ENCODE data around the gene STK38L. TPM values are rescaled to one million over a fixed set of nuclear protein-coding genes. Genes with fewer than 3 reads are reported as not detected.

Gene STK38L
- total and polyA plus RNA-seq, 12 donors = 10.2 to 298 (median 21.0) TPM

DNA sequence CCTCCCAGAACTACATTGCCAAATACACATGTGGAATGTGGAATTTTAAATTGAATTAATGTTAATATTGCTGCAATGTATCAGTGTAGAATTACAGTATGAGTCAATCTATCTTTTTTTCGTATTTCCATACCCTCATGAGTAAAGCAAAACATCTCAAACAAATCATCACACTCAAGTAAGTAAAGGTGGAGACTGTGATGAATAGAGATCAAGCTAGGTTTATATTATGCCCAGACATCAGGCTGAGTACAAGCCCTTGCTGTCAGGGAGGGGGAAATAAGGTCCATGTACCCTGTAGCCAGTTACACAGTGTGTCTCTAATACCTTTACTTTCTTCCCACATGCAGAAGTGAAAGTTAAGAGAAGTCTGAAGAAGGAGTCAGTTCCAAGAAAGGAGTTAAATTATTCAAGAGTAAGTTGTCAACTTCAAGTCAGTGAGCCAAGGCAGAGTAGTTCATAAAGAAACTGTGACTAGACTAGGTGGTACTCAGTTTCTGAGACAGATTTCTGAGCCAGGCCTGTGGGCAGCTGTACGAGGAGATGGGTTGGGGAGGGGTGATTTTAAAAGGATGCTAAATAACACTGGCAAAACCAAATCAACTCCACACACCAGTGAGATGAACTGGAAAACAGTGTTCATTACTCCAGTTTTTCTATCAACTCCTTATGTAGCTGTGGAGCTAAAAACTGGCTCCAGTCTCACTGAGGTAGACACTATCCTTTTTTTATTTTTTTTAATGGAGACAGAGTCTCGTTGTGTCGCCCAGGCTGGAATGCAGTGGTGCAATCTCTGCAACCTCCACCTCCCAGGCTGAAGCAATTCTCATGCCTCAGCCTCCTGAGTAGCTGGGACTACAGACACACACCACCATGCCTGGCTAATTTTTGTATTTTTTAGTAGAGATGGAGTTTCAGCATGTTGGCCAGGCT is 23.8 kb upstream of the STK38L start:
- TF ChIP-seq POLR2A (IDR thresholded peaks at IDR 0.05) = no peak
- TF ChIP-seq, protein P1, sequence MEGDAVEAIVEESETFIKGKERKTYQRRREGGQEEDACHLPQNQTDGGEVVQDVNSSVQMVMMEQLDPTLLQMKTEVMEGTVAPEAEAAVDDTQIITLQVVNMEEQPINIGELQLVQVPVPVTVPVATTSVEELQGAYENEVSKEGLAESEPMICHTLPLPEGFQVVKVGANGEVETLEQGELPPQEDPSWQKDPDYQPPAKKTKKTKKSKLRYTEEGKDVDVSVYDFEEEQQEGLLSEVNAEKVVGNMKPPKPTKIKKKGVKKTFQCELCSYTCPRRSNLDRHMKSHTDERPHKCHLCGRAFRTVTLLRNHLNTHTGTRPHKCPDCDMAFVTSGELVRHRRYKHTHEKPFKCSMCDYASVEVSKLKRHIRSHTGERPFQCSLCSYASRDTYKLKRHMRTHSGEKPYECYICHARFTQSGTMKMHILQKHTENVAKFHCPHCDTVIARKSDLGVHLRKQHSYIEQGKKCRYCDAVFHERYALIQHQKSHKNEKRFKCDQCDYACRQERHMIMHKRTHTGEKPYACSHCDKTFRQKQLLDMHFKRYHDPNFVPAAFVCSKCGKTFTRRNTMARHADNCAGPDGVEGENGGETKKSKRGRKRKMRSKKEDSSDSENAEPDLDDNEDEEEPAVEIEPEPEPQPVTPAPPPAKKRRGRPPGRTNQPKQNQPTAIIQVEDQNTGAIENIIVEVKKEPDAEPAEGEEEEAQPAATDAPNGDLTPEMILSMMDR (IDR thresholded peaks at IDR 0.05) = no peak
- H3K27ac ChIP-seq = no peak overlapping the region
- 70 to 88% (median 79%) methylated on average over 4 of the region's 4 CpGs for WGBS, 4 donors
- H3K9me3 ChIP-seq (replicated peaks in 1 of 3) = no peaks in the 10 kb centered on the region
- no peaks in the 10 kb centered on the region for H3K4me1 ChIP-seq (replicated peaks in 1 of 2)
- H3K36me3 ChIP-seq (replicated peaks in 1 of 2) = no peaks in the 10 kb centered on the region
- no peak overlapping the region for H3K4me3 ChIP-seq
- DNase-seq = no peak
- intact Hi-C loops (cut with DNase I) = no loop called here
- H3K27me3 ChIP-seq = no peaks in the 10 kb centered on the region

DNA sequence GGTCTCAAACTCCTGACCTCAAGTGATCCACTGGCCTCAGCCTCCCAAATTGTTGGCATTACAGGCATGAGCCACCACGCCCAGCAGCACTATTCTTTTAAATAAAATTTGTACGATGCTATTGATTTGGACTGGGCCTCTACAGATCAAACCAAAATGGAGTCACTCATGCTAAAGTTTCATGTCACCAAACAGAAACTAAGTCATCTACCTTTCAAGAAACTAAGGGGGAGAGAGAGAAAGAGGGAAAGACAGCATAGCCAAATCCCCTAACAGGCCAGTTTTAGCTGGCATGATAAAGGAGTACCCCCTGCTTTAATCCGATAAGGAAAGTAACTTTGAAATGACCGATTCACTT is 23.1 kb upstream of the STK38L start:
- no peaks in the 10 kb centered on the region for H3K9me3 ChIP-seq (replicated peaks in 1 of 3)
- no peak overlapping the region for H3K27ac ChIP-seq
- no peaks in the 10 kb centered on the region for H3K36me3 ChIP-seq (replicated peaks in 1 of 2)
- no peak for DNase-seq
- TF ChIP-seq POLR2A (IDR thresholded peaks at IDR 0.05) = no peak
- TF ChIP-seq, protein P1 (IDR thresholded peaks at IDR 0.05) = no peak
- H3K27me3 ChIP-seq = no peaks in the 10 kb centered on the region
- H3K4me1 ChIP-seq (replicated peaks in 1 of 2) = no peaks in the 10 kb centered on the region
- WGBS, 4 donors = 76 to 82% (median 79%) methylated on average over 4 of the region's 4 CpGs
- no peak overlapping the region for H3K4me3 ChIP-seq
- intact Hi-C loops (cut with DNase I) = no loop called here

DNA sequence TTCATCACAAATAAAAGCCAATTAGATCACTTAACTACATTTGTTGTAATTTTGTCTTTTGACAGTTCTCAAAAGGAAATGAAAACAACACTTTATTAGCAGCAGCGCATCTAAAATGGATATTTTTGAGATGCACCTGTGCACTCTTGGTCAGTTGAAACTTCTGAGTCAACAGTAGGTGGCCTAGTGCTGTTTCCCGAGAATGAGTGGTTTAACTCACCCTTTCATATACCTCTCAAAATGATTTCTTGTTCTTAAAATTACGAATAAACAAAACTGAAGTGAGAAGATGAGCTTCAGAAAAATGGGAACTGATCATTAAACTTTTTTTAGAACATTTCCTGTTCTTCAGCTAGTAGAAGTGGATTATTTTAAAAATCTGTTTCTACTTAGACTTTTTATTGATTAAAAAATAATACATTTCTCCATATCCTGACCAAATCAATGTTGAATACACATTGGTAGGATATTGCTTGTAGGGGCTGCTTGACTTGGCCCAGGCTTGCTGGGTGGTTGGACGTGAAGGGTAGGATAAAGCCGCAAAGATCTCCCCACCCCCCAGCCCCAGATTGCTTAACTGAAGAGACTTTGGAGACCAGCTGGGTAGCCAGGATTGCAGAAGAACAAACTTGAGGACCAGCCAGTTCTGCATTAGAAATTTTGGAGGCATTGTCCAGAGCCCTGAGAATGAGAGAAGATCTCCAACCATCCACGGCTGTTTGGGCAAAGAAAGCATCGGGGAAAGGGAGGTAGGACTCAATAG is 22.3 kb upstream of the STK38L start:
- TF ChIP-seq, protein P1 (IDR thresholded peaks at IDR 0.05) = no peak
- no peak for TF ChIP-seq POLR2A (IDR thresholded peaks at IDR 0.05)
- Histone ChIP-seq H3K36me3 (replicated peaks in 1 of 2) (no peaks in the 10 kb centered on the region), H3K4me1 (replicated peaks in 1 of 2) (no peaks in the 10 kb centered on the region), H3K27ac (no peak overlapping the region), H3K9me3 (replicated peaks in 1 of 3) (no peaks in the 10 kb centered on the region), H3K4me3 (no peak overlapping the region), H3K27me3 (no peaks in the 10 kb centered on the region)
- intact Hi-C loops (cut with DNase I) = no loop called here
- DNase-seq = no peak
- 77 to 87% (median 82%) methylated on average over 7 of the region's 7 CpGs for WGBS, 4 donors

DNA sequence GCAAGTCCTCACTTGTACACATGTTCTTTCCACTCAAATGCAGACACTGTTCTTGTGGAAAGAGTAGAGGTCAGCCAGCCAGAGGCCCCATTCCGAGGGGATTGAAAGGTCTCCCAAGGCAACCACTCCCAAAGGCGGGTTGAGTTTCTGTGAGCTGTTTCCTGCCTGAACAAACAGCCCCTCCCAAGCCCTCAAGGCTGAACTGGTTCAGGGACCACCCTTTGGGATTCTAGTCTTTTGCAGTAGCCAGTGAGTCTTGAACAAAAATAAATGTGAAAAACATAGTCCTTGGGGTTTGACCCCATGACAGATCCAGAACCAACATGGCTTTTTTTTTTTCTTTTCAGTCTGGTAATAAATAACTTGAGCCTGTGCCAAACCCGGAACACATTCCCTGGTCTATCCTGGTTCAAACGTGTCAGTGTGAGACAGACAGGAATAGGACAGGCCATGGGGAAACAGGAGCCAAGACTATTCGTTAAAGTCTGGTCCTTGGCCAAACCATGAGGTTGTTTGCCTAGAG is 17.6 kb upstream of the STK38L start:
- no peak for DNase-seq
- intact Hi-C loops (cut with DNase I) = no loop called here
- Histone ChIP-seq H3K36me3 (replicated peaks in 1 of 2) (no peaks in the 10 kb centered on the region), H3K4me1 (replicated peaks in 1 of 2) (no peaks in the 10 kb centered on the region), H3K9me3 (replicated peaks in 1 of 3) (no peaks in the 10 kb centered on the region), H3K4me3 (no peak overlapping the region), H3K27me3 (no peaks in the 10 kb centered on the region), H3K27ac (no peak overlapping the region)
- no peak for TF ChIP-seq POLR2A (IDR thresholded peaks at IDR 0.05)
- TF ChIP-seq, protein P1 (IDR thresholded peaks at IDR 0.05) = no peak
- 39 to 52% (median 39%) methylated on average over 5 of the region's 5 CpGs for WGBS, 4 donors

Data from adrenal gland (tissue), 12 donors.